WTC11 (cell line): ENCODE data around the gene GRB10. TPM values are rescaled to one million over a fixed set of nuclear protein-coding genes. Genes with fewer than 3 reads are reported as not detected.

Source experiments
- ATAC-seq: fragments of 200-7000 bp; cut with Tn5 transposase; 2 replicates; pipeline ENCODE4 v1.10.0; 2021; ENCODE audit warnings: mild to moderate bottlenecking, moderate library complexity
- CTCF ChIA-PET: fragments of 300-600 bp; sonication (Branson Sonifier 250); formaldehyde crosslinking; loops from one replicate; lab custom pipeline; 2021; ENCODE audit warnings: antibody characterized with exemption; lab: Charles Lee
- POLR2A ChIA-PET: fragments of 350-600 bp; sonication (Branson Sonifier 250); formaldehyde crosslinking; loops from one replicate; lab custom pipeline; 2021; ENCODE audit warnings: antibody characterized with exemption; lab: Charles Lee
- DNase-seq: peaks from one replicate; pipeline ENCODE4 v3.0.0; 2021; ENCODE audit warnings: low spot score
- H3K27ac Mint-ChIP-seq: 2 replicates; pipeline ENCODE4 v1.8.0; 2021; ENCODE audit warnings: mixed read lengths
- H3K27me3 Mint-ChIP-seq: 2 replicates; pipeline ENCODE4 v1.8.0; 2021; ENCODE audit warnings: low read depth, mild to moderate bottlenecking, moderate library complexity, mixed read lengths
- H3K36me3 Mint-ChIP-seq: 2 replicates; pipeline ENCODE4 v1.8.0; 2021; ENCODE audit warnings: mixed read lengths
- H3K4me1 Mint-ChIP-seq: 2 replicates; pipeline ENCODE4 v1.8.0; 2022; ENCODE audit warnings: mixed read lengths
- H3K4me3 Mint-ChIP-seq: 2 replicates; pipeline ENCODE4 v1.8.0; 2021; ENCODE audit warnings: mild to moderate bottlenecking, moderate library complexity, mixed read lengths
- H3K9me3 Mint-ChIP-seq: 2 replicates; pipeline ENCODE4 v1.8.0; 2021; ENCODE audit warnings: mixed read lengths
- CTCF ChIP-seq: fragments of 200-600 bp; IDR thresholded peaks from 2 replicates; pipeline ENCODE4 v1.8.0; 2022; ENCODE audit warnings: antibody characterized with exemption
- E2F4 ChIP-seq: sonication (generic); formaldehyde crosslinking; IDR thresholded peaks from 2 replicates; pipeline ENCODE4 v1.8.1; 2022; ENCODE audit warnings: low read depth, mild to moderate bottlenecking, moderate library complexity, missing genetic modification reagents, borderline replicate concordance
- FOXK1 ChIP-seq: sonication (generic); formaldehyde crosslinking; IDR thresholded peaks from 2 replicates; pipeline ENCODE4 v1.8.0; 2022; ENCODE audit warnings: mild to moderate bottlenecking, moderate library complexity, missing genetic modification reagents
- JAZF1 ChIP-seq: fragments of 250-450 bp; sonication (Bioruptor Pico); IDR thresholded peaks from 2 replicates; pipeline ENCODE4 v1.9.0; 2021; ENCODE audit warnings: moderate library complexity, mild to moderate bottlenecking, inconsistent platforms
- KAT7 ChIP-seq: sonication (generic); formaldehyde crosslinking; IDR thresholded peaks from 2 replicates; pipeline ENCODE4 v1.8.1; 2023; ENCODE audit warnings: missing genetic modification reagents, mild to moderate bottlenecking, borderline replicate concordance
- NR1H2 ChIP-seq: sonication (generic); formaldehyde crosslinking; IDR thresholded peaks from 2 replicates; pipeline ENCODE4 v1.9.0; 2021; ENCODE audit warnings: mild to moderate bottlenecking, moderate library complexity, missing genetic modification reagents
- PRDM15 ChIP-seq: sonication (generic); formaldehyde crosslinking; IDR thresholded peaks from 2 replicates; pipeline ENCODE4 v1.8.0; 2022; ENCODE audit warnings: missing genetic modification reagents
- SMAD4 ChIP-seq: sonication (generic); formaldehyde crosslinking; IDR thresholded peaks from 2 replicates; pipeline ENCODE4 v1.8.0; 2022; ENCODE audit warnings: mild to moderate bottlenecking, missing genetic modification reagents
- ZBTB21 ChIP-seq: sonication (generic); formaldehyde crosslinking; IDR thresholded peaks from 2 replicates; pipeline ENCODE4 v1.8.1; 2023; ENCODE audit warnings: mild to moderate bottlenecking, missing genetic modification reagents, borderline replicate concordance
- ZNF263 ChIP-seq: sonication (generic); formaldehyde crosslinking; IDR thresholded peaks from 2 replicates; pipeline ENCODE4 v1.8.1; 2022; ENCODE audit warnings: low read depth, mild to moderate bottlenecking, moderate library complexity, missing genetic modification reagents
- ZNF281 ChIP-seq: sonication (generic); formaldehyde crosslinking; IDR thresholded peaks from 2 replicates; pipeline ENCODE4 v1.8.0; 2023; ENCODE audit warnings: mild to moderate bottlenecking, missing genetic modification reagents
- ZNF416 ChIP-seq: fragments of 250-450 bp; sonication (Bioruptor Pico); IDR thresholded peaks from 2 replicates; pipeline ENCODE4 v1.9.0; 2021; ENCODE audit warnings: mild to moderate bottlenecking, inconsistent platforms
- ZNF425 ChIP-seq: fragments of 250-450 bp; sonication (Bioruptor Pico); conservative IDR thresholded peaks from 2 replicates; pipeline ENCODE4 v1.9.0; 2021; ENCODE audit warnings: mild to moderate bottlenecking
- total RNA-seq: library from RNA; stranded (reverse); gene quantifications from 3 replicates; pipeline ENCODE4 v1.2.3, GENCODE V29; 2021
- TF ChIP-seq, protein P1 (sequence below): sonication (generic); formaldehyde crosslinking; IDR thresholded peaks from 2 replicates; pipeline ENCODE4 v1.8.1; 2022; ENCODE audit warnings: mild to moderate bottlenecking, missing genetic modification reagents, moderate library complexity, borderline replicate concordance
- TF ChIP-seq, protein P2 (sequence below): sonication (generic); formaldehyde crosslinking; IDR thresholded peaks from 2 replicates; pipeline ENCODE4 v1.8.1; 2022; ENCODE audit warnings: mild to moderate bottlenecking, moderate library complexity, missing genetic modification reagents
- TF ChIP-seq, protein P3 (sequence below): sonication (generic); formaldehyde crosslinking; IDR thresholded peaks from 2 replicates; pipeline ENCODE4 v1.8.1; 2022; ENCODE audit warnings: low read depth, missing genetic modification reagents, borderline replicate concordance
- TF ChIP-seq, protein P4 (sequence below): fragments of 250-450 bp; sonication (Bioruptor Pico); IDR thresholded peaks from 2 replicates; pipeline ENCODE4 v1.9.0; 2021; ENCODE audit warnings: moderate library complexity, mild to moderate bottlenecking, inconsistent platforms, borderline replicate concordance

GRB10 gene
- total RNA-seq, 1 experiment from 2014 or later, result 103 TPM

- ATAC-seq, result no peak
Observed at GRCh38 chr7:50798126-50798525, 15.4 kb upstream of the GRB10 start.

DNA sequence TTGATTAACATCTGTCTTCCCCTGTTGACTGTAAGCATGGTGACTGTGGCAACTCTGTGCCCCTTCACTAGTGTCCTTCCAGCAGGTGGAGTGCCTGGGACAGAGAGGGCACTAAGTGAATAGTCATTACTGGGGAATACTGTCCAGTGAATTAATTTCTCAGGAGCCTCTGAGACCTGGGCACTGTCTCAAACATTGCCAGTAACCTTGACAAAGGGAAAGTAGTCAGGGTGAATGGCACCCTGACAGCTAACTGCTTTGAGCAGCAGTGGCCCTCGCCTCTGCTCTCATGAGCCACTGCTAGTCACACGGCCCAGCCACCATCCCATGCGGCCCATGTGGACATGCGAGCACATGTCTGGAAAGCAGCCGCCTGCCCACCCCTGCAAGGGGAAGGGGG, 13.1 kb upstream of the GRB10 start:
- POLR2A ChIA-PET, result interaction anchor here (0.6 to 0.8 kb wide), 2 partner anchors 68 to 187 kb away, joined by 3 to 4 read pairs; no protein-coding TSS in a partner anchor
- ATAC-seq (no peak), DNase-seq (no peak)
- Mint-ChIP-seq H3K36me3 (peaks cover 11% of the 10 kb centered on the region), H3K4me1 (peaks cover 32% of the 10 kb centered on the region), H3K27ac (no peak overlapping the region), H3K9me3 (peaks cover 26% of the 10 kb centered on the region), H3K4me3 (no peak overlapping the region), H3K27me3 (peaks cover 46% of the 10 kb centered on the region)
- CTCF ChIA-PET, result interaction anchor here (0.9 to 2.1 kb wide), 3 partner anchors 27 to 205 kb away, joined by 4 to 9 read pairs (median 5); no protein-coding TSS in a partner anchor
- TF ChIP-seq ZNF263 (no peak), ZNF281 (CRISPR knock-in tag) (no peak), KAT7 (CRISPR knock-in tag) (no peak), PRDM15 (CRISPR knock-in tag) (no peak), JAZF1 (no peak), CTCF (no peak), NR1H2 (CRISPR knock-in tag) (no peak), ZNF425 (CRISPR knock-in tag) (no peak), E2F4 (CRISPR knock-in tag) (no peak), ZNF416 (CRISPR knock-in tag) (no peak), ZBTB21 (no peak), FOXK1 (CRISPR knock-in tag) (no peak), SMAD4 (CRISPR knock-in tag) (no peak)
- TF ChIP-seq, protein P1, sequence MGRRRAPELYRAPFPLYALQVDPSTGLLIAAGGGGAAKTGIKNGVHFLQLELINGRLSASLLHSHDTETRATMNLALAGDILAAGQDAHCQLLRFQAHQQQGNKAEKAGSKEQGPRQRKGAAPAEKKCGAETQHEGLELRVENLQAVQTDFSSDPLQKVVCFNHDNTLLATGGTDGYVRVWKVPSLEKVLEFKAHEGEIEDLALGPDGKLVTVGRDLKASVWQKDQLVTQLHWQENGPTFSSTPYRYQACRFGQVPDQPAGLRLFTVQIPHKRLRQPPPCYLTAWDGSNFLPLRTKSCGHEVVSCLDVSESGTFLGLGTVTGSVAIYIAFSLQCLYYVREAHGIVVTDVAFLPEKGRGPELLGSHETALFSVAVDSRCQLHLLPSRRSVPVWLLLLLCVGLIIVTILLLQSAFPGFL, result no peak
- TF ChIP-seq, protein P2, sequence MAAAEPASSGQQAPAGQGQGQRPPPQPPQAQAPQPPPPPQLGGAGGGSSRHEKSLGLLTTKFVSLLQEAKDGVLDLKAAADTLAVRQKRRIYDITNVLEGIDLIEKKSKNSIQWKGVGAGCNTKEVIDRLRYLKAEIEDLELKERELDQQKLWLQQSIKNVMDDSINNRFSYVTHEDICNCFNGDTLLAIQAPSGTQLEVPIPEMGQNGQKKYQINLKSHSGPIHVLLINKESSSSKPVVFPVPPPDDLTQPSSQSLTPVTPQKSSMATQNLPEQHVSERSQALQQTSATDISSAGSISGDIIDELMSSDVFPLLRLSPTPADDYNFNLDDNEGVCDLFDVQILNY (CRISPR knock-in tag), result no peak

More at GRCh38 chr7:50798126-50798525, 15.4 kb upstream of the GRB10 start:
- peaks cover 26% of the 10 kb centered on the region for H3K9me3 Mint-ChIP-seq
- peaks cover 11% of the 10 kb centered on the region for H3K36me3 Mint-ChIP-seq
- H3K4me3 Mint-ChIP-seq, result no peak overlapping the region
- H3K27ac Mint-ChIP-seq, result no peak overlapping the region
- H3K4me1 Mint-ChIP-seq, result peaks cover 28% of the 10 kb centered on the region
- TF ChIP-seq, protein P3, sequence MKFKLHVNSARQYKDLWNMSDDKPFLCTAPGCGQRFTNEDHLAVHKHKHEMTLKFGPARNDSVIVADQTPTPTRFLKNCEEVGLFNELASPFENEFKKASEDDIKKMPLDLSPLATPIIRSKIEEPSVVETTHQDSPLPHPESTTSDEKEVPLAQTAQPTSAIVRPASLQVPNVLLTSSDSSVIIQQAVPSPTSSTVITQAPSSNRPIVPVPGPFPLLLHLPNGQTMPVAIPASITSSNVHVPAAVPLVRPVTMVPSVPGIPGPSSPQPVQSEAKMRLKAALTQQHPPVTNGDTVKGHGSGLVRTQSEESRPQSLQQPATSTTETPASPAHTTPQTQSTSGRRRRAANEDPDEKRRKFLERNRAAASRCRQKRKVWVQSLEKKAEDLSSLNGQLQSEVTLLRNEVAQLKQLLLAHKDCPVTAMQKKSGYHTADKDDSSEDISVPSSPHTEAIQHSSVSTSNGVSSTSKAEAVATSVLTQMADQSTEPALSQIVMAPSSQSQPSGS (CRISPR knock-in tag), result no peak
- TF ChIP-seq, protein P4, sequence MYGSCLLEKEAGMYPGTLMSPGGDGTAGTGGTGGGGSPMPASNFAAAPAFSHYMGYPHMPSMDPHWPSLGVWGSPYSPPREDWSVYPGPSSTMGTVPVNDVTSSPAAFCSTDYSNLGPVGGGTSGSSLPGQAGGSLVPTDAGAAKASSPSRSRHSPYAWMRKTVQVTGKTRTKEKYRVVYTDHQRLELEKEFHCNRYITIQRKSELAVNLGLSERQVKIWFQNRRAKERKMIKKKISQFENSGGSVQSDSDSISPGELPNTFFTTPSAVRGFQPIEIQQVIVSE (CRISPR knock-in tag), result no peak
- no peak for DNase-seq
- peaks cover 37% of the 10 kb centered on the region for H3K27me3 Mint-ChIP-seq
- ChIA-PET POLR2A (no interaction called here), CTCF (no interaction called here)
